ENCODE measurements around the gene PLEKHF1. TPM values are rescaled to one million over a fixed set of nuclear protein-coding genes. Genes with fewer than 3 reads are reported as not detected.
"Not testable (repeated sequence)": the region's sequence is repeated elsewhere in the genome, so short reads cannot be mapped to it uniquely, and the experiment has no call there.

The PLEKHF1 gene
- total RNA-seq, 2 donors from 2014 or later = 24.3 to 29.7 TPM

- ATAC-seq = no peak
- peaks cover 0 to 5% of the 10 kb centered on the region in 2 donors for H3K9me3 Mint-ChIP-seq
- H3K27ac Mint-ChIP-seq = peak overlapping the region; percentile 83 to 93
- DNase-seq (ENCODE audit: low spot score in 2 of 2) = no peak
- H3K36me3 Mint-ChIP-seq = peaks cover 35 to 48% of the 10 kb centered on the region in 2 donors
These were observed 5.0 kb downstream of the PLEKHF1 start for GRCh38 chr19:29670255-29670654.

GRCh38 chr19:29671026-29671392, 5.7 kb downstream of the PLEKHF1 start:
- not testable (repeated sequence) for H3K9me3 Mint-ChIP-seq; DNase-seq (ENCODE audit: low spot score in 2 of 2); ATAC-seq
- H3K36me3 Mint-ChIP-seq = peaks cover 34 to 48% of the 10 kb centered on the region in 2 donors
- peak overlapping the region; percentile 93 for H3K27ac Mint-ChIP-seq

- peaks cover 28 to 46% of the 10 kb centered on the region in 2 donors for H3K36me3 Mint-ChIP-seq
- ATAC-seq = peak; percentile 48 to 74
These were observed 6.3 kb downstream of the PLEKHF1 start for GRCh38 chr19:29671393-29672160.

GRCh38 chr19:29672319-29672932, 7.2 kb downstream of the PLEKHF1 start:
- DNase-seq (ENCODE audit: low spot score in 2 of 2) (peak in 1 of 2 donors; percentile 52), ATAC-seq (no peak)
- Mint-ChIP-seq H3K27ac (peak overlapping the region; percentile 93), H3K36me3 (peaks cover 20 to 40% of the 10 kb centered on the region in 2 donors), H3K9me3 (peaks cover 0 to 5% of the 10 kb centered on the region in 2 donors)

More at GRCh38 chr19:29671393-29672160, 6.3 kb downstream of the PLEKHF1 start:
- peaks cover 0 to 5% of the 10 kb centered on the region in 2 donors for H3K9me3 Mint-ChIP-seq
- peak; percentile 74 to 80 for DNase-seq (ENCODE audit: low spot score in 2 of 2)
- peak overlapping the region; percentile 93 for H3K27ac Mint-ChIP-seq

- Mint-ChIP-seq H3K9me3 (peaks cover 0 to 5% of the 10 kb centered on the region in 2 donors), H3K27ac (peak overlapping the region; percentile 93), H3K36me3 (peaks cover 20 to 36% of the 10 kb centered on the region in 2 donors)
- DNase-seq (ENCODE audit: low spot score in 2 of 2) (peak; percentile 73 to 85), ATAC-seq (peak; percentile 74 to 78)
These were observed 7.7 kb downstream of the PLEKHF1 start for GRCh38 chr19:29672933-29673336.

- DNase-seq (ENCODE audit: low spot score in 2 of 2) = no peak
- H3K9me3 Mint-ChIP-seq = peaks cover 0 to 5% of the 10 kb centered on the region in 2 donors
These were observed 8.4 kb downstream of the PLEKHF1 start for GRCh38 chr19:29673451-29674371.

GRCh38 chr19:29674374-29675119, 9.3 kb downstream of the PLEKHF1 start:
- DNase-seq (ENCODE audit: low spot score in 2 of 2) (peak in 1 of 2 donors; percentile 52), ATAC-seq (no peak)
- Mint-ChIP-seq H3K36me3 (peaks cover 18 to 26% of the 10 kb centered on the region in 2 donors), H3K9me3 (peaks cover 0 to 5% of the 10 kb centered on the region in 2 donors), H3K27ac (no peak overlapping the region)

More at GRCh38 chr19:29673451-29674371, 8.4 kb downstream of the PLEKHF1 start:
- H3K27ac Mint-ChIP-seq = peak overlapping the region; percentile 93
- peak in 1 of 2 donors; percentile 18 for ATAC-seq
- peaks cover 20 to 29% of the 10 kb centered on the region in 2 donors for H3K36me3 Mint-ChIP-seq

- Mint-ChIP-seq H3K27ac (no peak overlapping the region), H3K36me3 (peaks cover 12 to 20% of the 10 kb centered on the region in 2 donors), H3K9me3 (peaks cover 0 to 5% of the 10 kb centered on the region in 2 donors)
- no peak for ATAC-seq
- peak in 1 of 2 donors; percentile 46 for DNase-seq (ENCODE audit: low spot score in 2 of 2)
These were observed 9.9 kb downstream of the PLEKHF1 start for GRCh38 chr19:29675120-29675649.

GRCh38 chr19:29675650-29676186, 10.5 kb downstream of the PLEKHF1 start:
- Mint-ChIP-seq H3K27ac (peak overlapping the region; percentile 68 to 79), H3K9me3 (peaks cover 0 to 5% of the 10 kb centered on the region in 2 donors), H3K36me3 (peaks cover 9 to 14% of the 10 kb centered on the region in 2 donors)
- DNase-seq (ENCODE audit: low spot score in 2 of 2) = peak in 1 of 2 donors; percentile 52
- ATAC-seq = no peak

- ATAC-seq = no peak
- peak overlapping the region; percentile 68 to 79 for H3K27ac Mint-ChIP-seq
These were observed 11.3 kb downstream of the PLEKHF1 start for GRCh38 chr19:29676586-29676985.

GRCh38 chr19:29677001-29677817, 11.9 kb downstream of the PLEKHF1 start:
- peaks cover 0 to 4% of the 10 kb centered on the region in 2 donors for H3K36me3 Mint-ChIP-seq
- ATAC-seq = no peak
- peak in 1 of 2 donors; percentile 53 for DNase-seq (ENCODE audit: low spot score in 2 of 2)
- peak overlapping the region; percentile 68 to 79 for H3K27ac Mint-ChIP-seq
- H3K9me3 Mint-ChIP-seq = no peaks in the 10 kb centered on the region

More at GRCh38 chr19:29676586-29676985, 11.3 kb downstream of the PLEKHF1 start:
- peak in 1 of 2 donors; percentile 53 for DNase-seq (ENCODE audit: low spot score in 2 of 2)
- Mint-ChIP-seq H3K36me3 (peaks cover under 1 to 6% of the 10 kb centered on the region in 2 donors), H3K9me3 (no peaks in the 10 kb centered on the region)

GRCh38 chr19:29678484-29679106, 13.3 kb downstream of the PLEKHF1 start:
- peak in 1 of 2 donors; percentile 53 for DNase-seq (ENCODE audit: low spot score in 2 of 2)
- ATAC-seq = no peak
- H3K27ac Mint-ChIP-seq = peak overlapping the region in 1 of 2 donors; percentile 56

GRCh38 chr19:29679598-29680210, 14.4 kb downstream of the PLEKHF1 start:
- no peaks in the 10 kb centered on the region for H3K9me3 Mint-ChIP-seq
- no peak for ATAC-seq
- no peak for DNase-seq (ENCODE audit: low spot score in 2 of 2)
- peaks cover 0 to 4% of the 10 kb centered on the region in 2 donors for H3K36me3 Mint-ChIP-seq
- peak overlapping the region; percentile 65 to 86 for H3K27ac Mint-ChIP-seq

More at GRCh38 chr19:29678484-29679106, 13.3 kb downstream of the PLEKHF1 start:
- Mint-ChIP-seq H3K36me3 (peaks cover 0 to 4% of the 10 kb centered on the region in 2 donors), H3K9me3 (no peaks in the 10 kb centered on the region)

All from activated naive CD4-positive, alpha-beta T cell treated with anti-CD3 and anti-CD28 coated beads, Interleukin-2, amount 50 U/mL, for 72 hours (primary cell).